ENCODE measurements around the gene AP4S1. TPM values are rescaled to one million over a fixed set of nuclear protein-coding genes. Genes with fewer than 3 reads are reported as not detected.

The AP4S1 gene
- total RNA-seq, 2 experiments from 2014 or later: 4.0 to 5.9 TPM

DNA sequence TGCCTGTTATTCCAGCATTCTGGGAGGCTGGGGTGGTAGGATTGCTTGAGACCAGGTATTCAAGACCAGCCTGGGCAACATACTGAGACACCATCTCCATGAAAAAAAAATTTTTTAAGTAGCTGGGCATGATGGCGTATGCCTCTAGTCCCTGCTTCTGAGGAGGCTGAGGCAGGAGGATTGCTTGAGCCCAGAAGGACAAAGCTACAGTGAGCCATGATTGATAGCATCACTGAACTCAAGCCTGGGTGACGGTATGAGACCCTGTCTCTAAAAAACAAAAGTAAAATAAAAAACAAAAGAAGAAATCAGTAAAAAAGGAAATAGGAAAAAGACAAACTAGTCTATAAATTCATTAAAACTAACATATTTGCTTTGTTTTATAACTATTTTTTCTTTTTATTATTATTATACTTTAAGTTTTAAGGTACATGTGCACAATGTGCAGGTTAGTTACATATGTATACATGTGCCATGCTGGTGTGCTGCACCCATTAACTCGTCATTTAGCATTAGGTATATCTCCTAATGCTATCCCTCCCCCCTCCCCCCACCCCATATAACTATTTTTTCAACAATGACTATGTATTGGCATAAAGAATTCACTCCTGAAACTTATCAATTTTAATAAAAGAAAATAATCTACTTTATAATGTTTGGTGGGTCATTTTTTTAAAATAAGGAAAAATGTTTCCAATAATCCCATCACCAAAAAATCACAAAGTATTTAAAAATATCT, 15.4 kb upstream of the AP4S1 start:
- peaks cover 22% of the 10 kb centered on the region for H3K36me3 Mint-ChIP-seq (ENCODE audit: low read depth)
- intact Hi-C loops (cut with DNase I, micrococcal nuclease): no loop called here
- no peak overlapping the region for H3K27ac Mint-ChIP-seq
- H3K9me3 Mint-ChIP-seq (ENCODE audit: low read depth): no peaks in the 10 kb centered on the region
- DNase-seq: no peak
- no peak for ATAC-seq
- H3K27me3 Mint-ChIP-seq: no peaks in the 10 kb centered on the region
- H3K4me3 Mint-ChIP-seq: no peak overlapping the region
- POLR2A ChIA-PET: no interaction called here
- H3K4me1 Mint-ChIP-seq: peaks cover 10% of the 10 kb centered on the region
- CTCF ChIA-PET: no interaction called here

DNA sequence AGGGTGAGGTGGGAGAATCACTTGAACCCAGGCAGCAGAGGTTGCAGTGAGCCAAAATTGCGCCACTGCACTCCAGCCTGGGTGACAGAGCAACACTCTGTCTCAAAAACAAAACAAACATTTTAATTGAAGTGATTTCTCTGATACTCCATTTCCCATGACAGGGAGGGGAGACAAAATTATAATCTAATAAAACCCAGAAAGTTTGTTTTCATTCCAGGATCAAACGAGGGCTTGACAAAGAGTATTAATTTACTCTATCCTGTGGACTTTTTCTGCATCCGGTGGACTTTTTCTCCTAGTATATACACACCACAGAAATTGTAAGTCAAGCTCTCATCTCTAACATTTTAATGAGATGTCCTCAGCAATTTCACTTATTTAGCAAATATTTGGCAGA, 14.5 kb upstream of the AP4S1 start:
- Mint-ChIP-seq H3K27ac (no peak overlapping the region), H3K36me3 (ENCODE audit: low read depth) (peaks cover 16% of the 10 kb centered on the region), H3K4me3 (no peak overlapping the region), H3K4me1 (peaks cover 15% of the 10 kb centered on the region), H3K9me3 (ENCODE audit: low read depth) (no peaks in the 10 kb centered on the region), H3K27me3 (no peaks in the 10 kb centered on the region)
- POLR2A ChIA-PET: no interaction called here
- ATAC-seq (no peak), DNase-seq (no peak)
- CTCF ChIA-PET: no interaction called here
- intact Hi-C loops (cut with DNase I, micrococcal nuclease): no loop called here

DNA sequence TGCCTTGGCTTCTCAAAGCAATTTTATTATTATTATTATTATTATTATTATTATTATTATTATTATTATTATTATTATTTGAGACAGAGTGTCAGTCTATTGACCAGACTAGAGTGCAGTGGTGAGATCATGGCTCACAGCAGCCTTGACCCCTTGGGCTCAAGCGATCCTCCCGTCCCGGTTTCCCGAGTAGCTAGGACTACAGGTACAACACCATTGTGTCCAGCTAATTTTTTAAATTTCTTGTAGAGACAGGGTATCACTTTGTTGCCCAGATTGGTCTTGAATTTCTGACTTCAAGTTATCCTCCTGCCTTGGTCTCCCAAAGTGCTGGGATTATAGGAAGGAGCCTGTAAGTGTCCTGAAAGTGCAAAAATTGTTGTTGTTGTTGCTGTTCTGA, 11.6 kb upstream of the AP4S1 start:
- DNase-seq (no peak), ATAC-seq (no peak)
- intact Hi-C loops (cut with DNase I, micrococcal nuclease): no loop called here
- Mint-ChIP-seq H3K36me3 (ENCODE audit: low read depth) (peaks cover 16% of the 10 kb centered on the region), H3K4me3 (no peak overlapping the region), H3K27ac (no peak overlapping the region), H3K27me3 (no peaks in the 10 kb centered on the region), H3K9me3 (ENCODE audit: low read depth) (no peaks in the 10 kb centered on the region), H3K4me1 (peaks cover 14% of the 10 kb centered on the region)
- ChIA-PET CTCF (no interaction called here), POLR2A (no interaction called here)

DNA sequence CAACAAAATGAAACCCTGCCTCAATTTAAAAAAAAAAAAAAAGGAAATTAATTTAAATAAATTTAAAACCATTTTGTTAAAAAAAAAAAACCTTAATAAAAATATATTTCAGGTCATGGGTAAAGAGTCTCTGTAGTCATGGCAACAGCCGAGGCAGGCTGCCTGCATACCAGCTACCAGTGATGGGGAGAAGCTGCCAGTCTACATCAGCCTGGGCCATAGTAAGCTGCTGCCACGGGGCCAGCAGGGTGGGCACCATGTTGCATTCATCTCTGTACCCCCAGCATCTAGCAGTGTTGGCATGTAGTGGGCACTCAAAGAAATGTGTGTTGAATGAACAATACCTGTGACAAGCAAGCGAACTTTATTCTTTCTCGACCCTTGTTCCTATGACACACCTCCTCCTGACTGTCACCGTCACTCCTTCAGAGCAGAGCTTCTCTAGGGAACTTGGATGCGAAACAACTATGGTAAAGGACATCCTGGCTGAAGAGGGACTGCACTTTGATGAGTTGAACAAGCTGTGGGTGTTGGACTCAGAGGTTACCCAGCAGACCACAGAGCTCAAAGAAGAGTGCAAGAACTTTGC, 7.3 kb upstream of the AP4S1 start:
- intact Hi-C loops (cut with DNase I, micrococcal nuclease): no loop called here
- no peaks in the 10 kb centered on the region for H3K27me3 Mint-ChIP-seq
- no peak overlapping the region for H3K4me3 Mint-ChIP-seq
- peaks cover 24% of the 10 kb centered on the region for H3K4me1 Mint-ChIP-seq
- ChIA-PET POLR2A (interaction anchor here (0.7 kb wide), 1 partner anchor 444 kb away, joined by 3 read pairs; no protein-coding TSS in a partner anchor), CTCF (interaction anchor here (0.7 to 1.1 kb wide), 2 partner anchors 46 to 319 kb away, joined by 4 read pairs; no protein-coding TSS in a partner anchor)
- no peak for ATAC-seq
- no peak overlapping the region for H3K27ac Mint-ChIP-seq
- no peak for DNase-seq
- no peaks in the 10 kb centered on the region for H3K9me3 Mint-ChIP-seq (ENCODE audit: low read depth)
- peaks cover 21% of the 10 kb centered on the region for H3K36me3 Mint-ChIP-seq (ENCODE audit: low read depth)

DNA sequence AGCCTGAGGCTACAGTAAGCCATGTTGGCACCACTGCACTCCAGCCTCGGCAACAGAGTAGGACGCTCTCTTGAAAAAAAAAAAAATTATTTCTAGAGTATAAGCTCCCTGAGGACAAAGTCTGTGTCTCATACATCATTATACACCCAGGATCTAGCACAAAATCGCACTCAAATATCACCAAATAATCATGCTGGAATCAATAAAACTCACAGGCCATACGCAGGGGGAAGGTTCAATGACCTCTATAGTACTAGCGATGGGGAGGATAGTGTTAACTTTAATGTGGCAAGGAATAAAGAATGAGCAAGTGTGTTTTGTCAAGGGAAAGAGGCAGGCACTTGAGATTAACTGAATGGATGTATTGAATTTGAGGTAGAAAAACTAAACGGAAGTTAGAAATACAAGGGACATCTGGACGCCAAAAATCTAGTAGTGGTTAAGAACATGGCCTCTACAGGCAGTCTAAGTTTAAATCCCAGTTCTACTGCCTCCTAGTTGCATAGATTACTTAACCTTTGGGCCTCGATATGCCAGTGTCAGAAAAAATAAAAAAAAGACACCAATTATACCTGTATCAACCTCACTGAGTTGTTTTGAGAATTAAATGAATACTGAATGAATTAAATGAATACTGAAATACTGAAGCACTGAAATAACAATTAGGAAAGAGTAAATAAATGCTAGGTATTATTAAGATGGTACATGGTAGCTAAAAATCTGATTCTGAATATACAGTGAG, 4.4 kb upstream of the AP4S1 start:
- Mint-ChIP-seq H3K27me3 (no peaks in the 10 kb centered on the region), H3K27ac (no peak overlapping the region)

DNA sequence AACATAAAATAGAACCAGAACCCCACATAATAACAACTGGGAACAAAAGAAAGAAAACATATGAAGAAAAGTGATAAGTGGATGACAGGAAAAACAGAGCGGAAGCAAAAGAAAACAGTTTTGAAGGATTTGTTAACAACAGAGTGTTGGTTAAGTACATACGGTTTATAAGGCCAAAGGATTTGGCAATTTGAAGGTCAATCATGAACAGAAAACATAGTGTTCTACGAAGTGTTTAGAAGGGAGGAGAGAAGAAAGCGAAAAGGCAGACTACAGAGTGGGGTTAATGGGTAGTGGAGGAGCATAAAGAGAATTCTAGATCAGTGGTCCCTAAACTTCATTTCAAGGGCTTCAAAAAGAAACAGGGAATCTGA, 3.9 kb upstream of the AP4S1 start:
- Mint-ChIP-seq H3K9me3 (ENCODE audit: low read depth) (no peaks in the 10 kb centered on the region), H3K4me1 (peaks cover 31% of the 10 kb centered on the region), H3K4me3 (no peak overlapping the region), H3K27ac (no peak overlapping the region), H3K36me3 (ENCODE audit: low read depth) (peaks cover 21% of the 10 kb centered on the region), H3K27me3 (no peaks in the 10 kb centered on the region)
- DNase-seq (no peak), ATAC-seq (no peak)
- ChIA-PET POLR2A (no interaction called here), CTCF (interaction anchor here (0.7 kb wide), 1 partner anchor 457 kb away, joined by 3 read pairs; no protein-coding TSS in a partner anchor)
- intact Hi-C loops (cut with DNase I, micrococcal nuclease): no loop called here

More for the DNA sequence above, 4.4 kb upstream of the AP4S1 start:
- POLR2A ChIA-PET: no interaction called here
- DNase-seq (no peak), ATAC-seq (no peak)
- CTCF ChIA-PET: interaction anchor here (1.3 kb wide), 1 partner anchor 12 kb away, joined by 3 read pairs; no protein-coding TSS in a partner anchor
- Mint-ChIP-seq H3K36me3 (ENCODE audit: low read depth) (peaks cover 21% of the 10 kb centered on the region), H3K4me1 (peaks cover 34% of the 10 kb centered on the region), H3K9me3 (ENCODE audit: low read depth) (no peaks in the 10 kb centered on the region), H3K4me3 (no peak overlapping the region)
- intact Hi-C loops (cut with DNase I, micrococcal nuclease): no loop called here

DNA sequence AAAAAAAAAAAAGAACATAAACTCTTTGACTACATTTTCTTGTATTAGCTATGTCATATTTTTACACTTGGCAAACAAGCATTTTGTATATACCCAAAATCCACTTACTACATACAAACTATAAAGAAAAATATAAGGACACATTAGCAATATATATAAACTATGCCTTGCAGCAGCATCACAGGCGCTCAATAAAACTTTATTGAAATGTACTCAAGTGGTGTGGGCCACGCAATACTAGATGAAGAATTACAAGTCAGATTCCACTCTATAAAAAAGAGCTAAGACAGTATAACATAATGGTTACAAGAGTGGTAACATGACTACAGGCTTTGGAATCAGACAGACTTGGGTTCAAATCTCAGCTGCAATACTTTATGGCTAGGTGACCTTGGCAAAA, 3.1 kb upstream of the AP4S1 start:
- ATAC-seq (no peak), DNase-seq (no peak)
- Mint-ChIP-seq H3K36me3 (ENCODE audit: low read depth) (peaks cover 21% of the 10 kb centered on the region), H3K4me1 (peaks cover 36% of the 10 kb centered on the region), H3K27ac (peak overlapping the region; percentile 8), H3K4me3 (no peak overlapping the region), H3K9me3 (ENCODE audit: low read depth) (no peaks in the 10 kb centered on the region), H3K27me3 (no peaks in the 10 kb centered on the region)
- intact Hi-C loops (cut with DNase I, micrococcal nuclease): no loop called here
- ChIA-PET CTCF (interaction anchor here (0.6 to 0.7 kb wide), 2 partner anchors 60 to 457 kb away, joined by 3 read pairs; no protein-coding TSS in a partner anchor), POLR2A (no interaction called here)

DNA sequence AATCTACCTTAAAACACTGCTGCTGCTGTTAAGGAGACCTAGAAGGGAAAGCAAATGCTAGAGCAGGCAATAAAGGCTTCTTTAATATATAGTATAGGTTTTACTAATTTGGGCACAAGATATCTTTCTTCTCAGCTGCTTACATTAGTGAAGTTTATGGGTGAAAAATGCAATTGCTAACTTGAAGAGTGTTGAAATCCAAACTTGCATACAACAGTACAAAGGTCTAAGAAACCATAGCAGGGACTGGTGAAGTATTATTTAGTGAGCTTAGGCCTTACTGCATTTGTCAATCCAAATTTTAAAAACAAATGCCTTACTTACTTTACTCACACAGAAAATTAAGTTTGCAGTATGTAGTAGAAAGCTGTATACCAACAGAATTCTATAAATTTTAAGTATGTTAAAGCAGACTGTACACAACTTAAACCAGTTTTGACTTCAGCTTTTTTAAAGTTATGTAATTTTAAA, 1.4 kb upstream of the AP4S1 start:
- no peaks in the 10 kb centered on the region for H3K9me3 Mint-ChIP-seq (ENCODE audit: low read depth)
- H3K27me3 Mint-ChIP-seq: no peaks in the 10 kb centered on the region
- DNase-seq: no peak
- H3K4me1 Mint-ChIP-seq: peaks cover 43% of the 10 kb centered on the region
- ChIA-PET POLR2A (interaction anchor here (0.5 kb wide), 1 partner anchor 333 kb away, joined by 3 read pairs; no protein-coding TSS in a partner anchor), CTCF (no interaction called here)
- intact Hi-C loops (cut with DNase I, micrococcal nuclease): no loop called here
- ATAC-seq: no peak
- H3K4me3 Mint-ChIP-seq: peak overlapping the region; percentile 18
- peaks cover 19% of the 10 kb centered on the region for H3K36me3 Mint-ChIP-seq (ENCODE audit: low read depth)
- peak overlapping the region; percentile 63 for H3K27ac Mint-ChIP-seq

DNA sequence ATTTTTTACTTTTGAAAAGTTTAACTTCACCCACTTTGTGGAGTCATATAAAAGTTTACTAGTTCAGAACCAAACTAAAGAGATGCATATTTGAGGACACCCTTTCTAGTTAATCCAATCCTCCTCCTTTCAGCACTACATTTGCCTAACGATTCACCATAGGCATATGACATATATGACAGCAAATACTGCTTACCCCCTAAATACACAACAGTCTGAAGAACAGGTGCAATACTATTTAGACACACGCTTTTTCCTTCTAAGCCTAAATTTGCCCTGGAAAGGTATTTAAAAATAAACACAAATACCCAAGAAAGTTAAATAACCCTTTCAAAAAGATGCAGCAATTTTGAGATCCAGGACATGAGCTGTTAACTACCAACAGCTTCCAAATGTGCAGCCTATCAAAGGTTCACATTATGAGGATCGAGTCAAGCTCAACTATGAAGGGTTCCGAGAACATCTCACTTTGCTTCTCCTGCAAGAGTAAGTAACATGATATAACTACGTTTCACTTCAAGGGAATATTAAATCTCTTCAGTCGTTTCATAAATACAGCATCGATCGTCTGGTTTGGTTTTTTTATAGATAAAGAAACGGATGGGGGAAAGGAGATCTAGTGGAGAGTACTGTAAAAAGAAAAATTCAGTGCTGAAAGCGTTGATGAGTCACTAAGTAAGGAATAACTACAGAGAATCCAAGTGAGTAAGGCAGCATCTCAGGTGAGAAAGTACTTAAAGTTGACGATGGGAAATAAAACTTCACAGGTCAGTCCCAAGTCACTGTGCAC, 677 bp upstream of the AP4S1 start:
- intact Hi-C loops (cut with DNase I, micrococcal nuclease): loop anchor here (1.0 to 5.0 kb wide), 5 partner anchors 32 to 1178 kb away; partner anchors contain the start of genes RNU6-7 (in 1 of the 2), RNU6-8 (in 1 of the 2) and SCFD1 (in 1 of the 2)
- H3K27me3 Mint-ChIP-seq: no peaks in the 10 kb centered on the region
- H3K4me3 Mint-ChIP-seq: peak overlapping the region; percentile 83
- H3K27ac Mint-ChIP-seq: peak overlapping the region; percentile 86
- peaks cover 19% of the 10 kb centered on the region for H3K36me3 Mint-ChIP-seq (ENCODE audit: low read depth)
- peaks cover 51% of the 10 kb centered on the region for H3K4me1 Mint-ChIP-seq
- DNase-seq (no peak), ATAC-seq (peak; percentile 9)
- ChIA-PET POLR2A (interaction anchor here (0.5 kb wide), 1 partner anchor 334 kb away, joined by 3 read pairs; no protein-coding TSS in a partner anchor), CTCF (no interaction called here)
- no peaks in the 10 kb centered on the region for H3K9me3 Mint-ChIP-seq (ENCODE audit: low read depth)

DNA sequence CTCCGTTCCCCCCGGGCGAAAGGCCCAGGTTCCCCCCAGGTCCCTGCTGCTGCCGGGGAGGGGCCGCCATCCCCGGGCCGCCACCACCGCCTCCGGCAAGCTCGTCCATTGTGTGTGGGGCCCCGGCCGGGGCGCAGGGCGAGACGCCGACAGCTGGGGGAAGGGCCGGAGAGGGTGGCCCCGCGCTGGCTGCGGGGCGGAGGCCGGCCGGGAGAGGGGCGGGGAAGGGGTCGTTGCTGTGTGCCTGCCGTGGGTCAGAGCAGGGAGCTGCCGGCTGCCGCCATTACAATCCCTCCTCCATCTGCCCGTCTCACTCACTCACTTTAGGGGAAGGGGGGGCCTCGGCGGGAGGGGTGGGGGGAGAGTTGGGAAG, 614 bp downstream of the AP4S1 start, which contains the start of gene STRN3:
Gene STRN3, minus strand, starts transcription at position 303 of the 373 bp plus-strand sequence. Its CDS starts 194 bp downstream, at position 109.
- ChIA-PET CTCF (interaction anchor here (0.7 to 0.9 kb wide), 5 partner anchors 16 to 182 kb away, joined by 3 to 5 read pairs (median 3); partner anchors contain the start of gene HECTD1), POLR2A (interaction anchor here (0.6 to 1.5 kb wide), 5 partner anchors 10 to 180 kb away, joined by 3 to 5 read pairs (median 4); no protein-coding TSS in a partner anchor)
- ATAC-seq: no peak

More for the DNA sequence above, 614 bp downstream of the AP4S1 start, which contains the start of gene STRN3:
- Mint-ChIP-seq H3K27me3 (no peaks in the 10 kb centered on the region), H3K36me3 (ENCODE audit: low read depth) (peaks cover 12% of the 10 kb centered on the region), H3K4me3 (peak within 1 kb of the TSS; percentile 83), H3K9me3 (ENCODE audit: low read depth) (no peaks in the 10 kb centered on the region), H3K27ac (peak within 1 kb of the TSS; percentile 90), H3K4me1 (peaks cover 56% of the 10 kb centered on the region)
- no peak for DNase-seq
- intact Hi-C loops (cut with DNase I, micrococcal nuclease): loop anchor here (1.0 to 5.0 kb wide), 10 partner anchors 31 to 1176 kb away; partner anchors contain the start of genes SCFD1 (in 2 of the 2), G2E3 (in 1 of the 2), HEATR5A (in 1 of the 2) and HECTD1 (in 1 of the 2)

Data from activated CD4-positive, alpha-beta T cell treated with anti-CD3 and anti-CD28 coated beads for 36 hours (primary cell).